HS-5 (cell line): ENCODE data around the gene UQCC2.

ENCODE experiments used
- DNase-seq: peaks from one replicate; pipeline ENCODE4 v3.0.0-alpha.2; 2012; ENCODE audit warnings: low read depth

UQCC2 gene

DNA sequence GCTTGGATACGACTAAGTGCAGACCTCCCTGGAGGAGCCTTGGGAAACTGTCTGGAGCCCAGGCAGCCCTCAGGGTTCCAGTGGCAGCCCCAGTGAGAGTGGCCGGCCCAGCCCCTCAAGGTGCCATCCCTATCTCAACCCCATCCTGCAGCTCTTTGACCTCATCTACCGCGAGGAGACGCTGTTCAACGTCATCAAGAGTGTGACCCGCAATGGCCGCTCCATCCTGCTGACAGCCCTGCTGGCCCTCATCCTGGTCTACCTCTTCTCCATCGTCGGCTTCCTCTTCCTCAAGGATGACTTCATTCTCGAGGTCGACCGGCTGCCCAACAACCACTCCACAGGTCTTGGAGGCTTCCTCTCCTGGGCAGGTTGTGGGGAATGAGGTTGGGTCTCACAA, 20.7 kb downstream of the UQCC2 start:
- DNase-seq, result no peak

DNA sequence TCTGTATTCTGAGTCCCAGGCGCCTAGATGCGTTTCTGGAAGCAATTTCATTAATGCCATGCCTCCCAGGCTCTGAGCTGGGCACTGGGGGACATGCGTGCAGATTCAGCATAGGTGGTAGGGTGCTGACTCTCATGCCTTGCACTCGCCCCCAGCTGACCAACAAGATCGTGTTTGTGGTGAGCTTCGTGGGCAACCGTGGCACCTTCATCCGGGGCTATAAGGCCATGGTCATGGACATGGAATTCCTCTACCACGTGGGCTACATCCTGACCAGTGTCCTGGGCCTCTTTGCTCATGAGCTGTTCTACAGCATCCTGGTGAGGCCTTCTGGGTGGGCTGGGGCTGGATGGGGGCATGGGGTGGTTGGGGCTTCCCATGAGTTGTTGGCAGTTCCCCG, 21.6 kb downstream of the UQCC2 start:
- DNase-seq, result no peak

DNA sequence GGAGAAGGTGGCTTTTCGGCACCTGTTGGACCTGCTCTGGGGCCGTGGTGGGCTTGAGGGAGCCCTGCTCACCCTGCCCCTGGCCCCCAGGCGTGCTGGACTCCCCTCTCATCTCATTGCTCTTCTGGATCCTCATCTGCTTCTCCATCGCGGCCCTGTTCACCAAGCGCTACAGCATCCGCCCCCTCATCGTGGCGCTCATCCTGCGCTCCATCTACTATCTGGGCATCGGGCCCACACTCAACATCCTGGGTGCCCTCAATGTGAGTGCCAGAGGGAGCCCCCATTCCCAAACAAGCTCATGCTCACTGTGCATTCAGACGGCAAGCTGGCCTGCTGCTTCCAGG, 22.4 kb downstream of the UQCC2 start:
- DNase-seq, result no peak

DNA sequence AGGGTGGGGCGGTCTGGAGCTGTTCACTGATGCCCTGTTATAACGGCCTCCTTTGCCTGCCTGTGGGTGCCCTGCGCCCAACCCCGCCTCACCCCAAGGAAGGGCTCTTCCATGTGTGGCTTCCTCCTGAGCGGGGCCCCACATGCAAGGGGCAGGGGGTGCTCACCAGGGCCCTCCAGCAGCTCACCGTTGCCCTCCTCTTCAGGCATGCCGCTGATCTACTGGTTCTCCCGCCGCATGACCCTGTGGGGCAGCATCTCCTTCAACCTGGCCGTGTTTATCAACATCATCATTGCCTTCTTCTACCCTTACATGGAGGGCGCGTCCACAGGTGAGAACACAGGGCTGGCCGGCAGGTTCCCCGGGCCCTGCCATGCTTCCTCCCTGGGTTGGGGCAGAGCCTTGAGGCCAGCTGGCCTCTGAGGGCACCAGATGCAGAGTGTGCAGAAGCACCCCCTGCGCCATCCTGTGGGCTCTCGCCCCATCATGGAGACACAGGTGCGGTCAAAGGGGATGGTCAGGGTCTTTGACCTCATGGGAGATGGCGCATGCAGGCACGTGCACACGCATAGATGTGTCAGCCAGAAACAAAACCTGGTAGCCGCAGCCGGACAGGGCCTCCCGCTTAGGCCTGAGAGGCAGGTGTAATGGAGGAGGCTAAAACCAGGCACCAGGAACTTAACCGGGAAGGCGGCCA, 22.9 kb downstream of the UQCC2 start:
- DNase-seq, result no peak

DNA sequence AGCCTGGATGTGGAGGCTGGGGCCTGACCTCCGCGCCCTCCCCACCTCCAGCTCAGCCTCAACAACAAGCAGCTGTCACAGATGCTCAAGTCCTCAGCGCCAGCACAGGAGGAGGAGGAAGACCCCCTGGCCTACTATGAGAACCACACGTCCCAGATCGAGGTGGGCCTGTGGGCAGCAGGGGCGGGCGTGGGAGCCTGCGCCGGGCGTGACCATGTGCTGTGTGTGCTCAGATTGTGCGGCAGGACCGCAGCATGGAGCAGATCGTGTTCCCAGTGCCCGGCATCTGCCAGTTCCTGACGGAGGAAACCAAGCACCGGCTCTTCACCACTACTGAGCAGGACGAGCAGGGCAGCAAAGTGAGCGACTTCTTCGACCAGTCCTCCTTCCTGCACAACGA, 23.5 kb downstream of the UQCC2 start:
- no peak for DNase-seq

DNA sequence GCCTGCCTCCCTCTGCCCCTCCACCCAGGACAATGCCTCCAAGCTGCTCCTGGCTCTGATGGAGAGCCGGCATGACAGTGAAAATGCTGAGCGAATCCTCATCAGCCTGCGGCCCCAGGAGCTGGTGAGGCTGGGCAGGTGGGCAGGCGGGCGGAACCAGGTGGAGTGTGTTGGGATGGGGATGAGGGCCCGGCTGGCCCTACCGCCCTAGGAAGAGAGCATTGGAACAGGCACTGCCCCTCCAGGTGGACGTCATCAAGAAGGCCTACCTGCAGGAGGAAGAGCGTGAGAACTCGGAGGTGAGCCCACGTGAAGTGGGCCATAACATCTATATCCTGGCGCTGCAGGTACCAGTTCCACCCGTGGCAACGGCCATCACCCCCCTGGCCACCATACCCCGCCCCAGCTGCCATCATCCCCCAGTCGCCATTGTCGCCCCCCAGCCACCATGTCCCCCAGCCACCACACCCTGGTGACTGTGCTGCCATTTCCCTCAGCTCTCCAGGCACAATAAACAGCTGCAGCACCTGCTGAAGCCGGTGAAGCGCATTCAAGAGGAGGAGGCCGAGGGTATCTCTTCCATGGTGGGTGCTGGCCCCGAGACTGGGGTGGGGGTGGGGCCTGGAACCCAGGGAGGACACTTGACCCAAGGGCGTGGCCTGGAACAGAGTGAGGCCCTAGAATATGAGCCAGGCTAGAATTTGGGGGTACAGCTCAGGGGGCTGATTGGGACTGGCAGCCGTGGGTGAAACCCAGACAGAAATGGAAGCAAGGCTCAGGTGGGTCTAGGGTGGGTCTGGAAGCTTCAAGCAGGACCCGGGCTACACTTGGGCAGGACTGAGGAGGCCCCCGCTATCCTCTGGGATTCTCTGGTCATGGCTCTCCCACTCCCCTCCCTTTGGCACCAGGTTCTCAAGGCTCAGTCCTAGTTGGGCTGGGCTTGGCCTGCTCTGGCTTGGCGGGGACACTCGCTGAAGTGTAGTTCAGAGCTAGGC, 24.2 kb downstream of the UQCC2 start:
- no peak for DNase-seq

DNA sequence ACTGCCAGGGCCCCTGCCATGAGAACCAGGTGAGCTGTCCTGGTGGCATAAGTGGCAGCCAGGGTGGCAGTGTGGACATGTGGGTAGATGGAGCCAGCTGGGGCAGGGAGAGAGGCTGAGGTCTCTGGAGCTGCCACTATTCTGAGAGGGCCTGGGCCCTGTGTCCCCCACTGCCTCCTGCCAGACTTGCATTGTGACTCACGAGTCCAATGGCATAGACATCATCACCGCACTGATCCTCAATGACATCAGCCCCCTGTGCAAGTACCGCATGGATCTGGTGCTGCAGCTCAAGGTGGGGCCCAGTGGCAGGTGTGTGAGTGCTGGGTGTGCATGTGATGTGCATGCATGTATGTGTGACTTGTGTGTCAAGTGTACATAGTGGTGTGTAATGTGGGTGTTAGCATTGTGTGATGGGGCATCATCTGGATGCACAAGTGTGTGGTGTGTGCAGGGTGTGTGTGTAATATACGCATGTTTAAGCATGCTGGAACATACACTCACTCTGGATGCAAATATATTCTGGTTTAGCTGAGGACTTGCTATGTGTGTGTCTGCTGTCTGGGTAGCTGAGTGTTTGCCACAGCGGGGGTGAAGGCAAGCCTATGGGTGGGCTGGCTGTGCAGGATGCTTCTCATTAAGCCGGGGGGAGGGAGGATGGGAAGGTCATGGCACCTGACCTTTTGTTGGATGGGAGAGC, 25.1 kb downstream of the UQCC2 start:
- no peak for DNase-seq

DNA sequence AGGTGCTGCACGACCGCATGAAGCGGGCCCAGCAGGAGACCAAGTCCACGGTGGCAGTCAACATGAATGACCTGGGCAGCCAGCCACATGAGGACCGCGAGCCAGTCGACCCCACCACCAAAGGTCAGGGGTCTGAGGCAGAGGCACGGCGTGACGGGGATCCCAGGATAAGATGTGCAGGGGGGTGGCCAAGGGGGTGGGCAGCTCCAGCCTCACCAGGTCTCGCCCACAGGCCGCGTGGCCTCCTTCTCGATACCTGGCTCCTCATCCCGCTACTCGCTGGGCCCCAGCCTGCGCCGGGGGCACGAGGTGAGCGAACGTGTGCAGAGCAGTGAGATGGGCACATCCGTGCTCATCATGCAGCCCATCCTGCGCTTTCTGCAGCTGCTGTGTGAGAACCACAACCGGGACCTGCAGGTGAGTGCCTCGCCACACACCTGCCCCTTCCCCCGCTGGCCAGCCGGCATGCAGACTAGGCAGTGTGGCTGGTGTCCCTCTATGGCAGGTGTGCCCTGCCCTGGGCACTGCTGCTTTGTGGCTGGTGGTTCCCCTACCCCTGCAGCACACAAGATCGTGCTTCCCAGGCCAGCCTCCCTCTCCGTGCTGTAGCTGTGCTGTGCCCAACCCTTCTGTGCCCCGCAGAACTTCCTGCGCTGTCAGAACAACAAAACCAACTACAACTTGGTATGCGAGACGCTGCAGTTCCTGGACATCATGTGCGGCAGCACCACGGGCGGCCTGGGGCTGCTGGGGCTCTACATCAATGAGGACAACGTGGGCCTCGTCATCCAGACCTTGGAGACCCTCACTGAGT, 25.9 kb downstream of the UQCC2 start:
- DNase-seq, result no peak

DNA sequence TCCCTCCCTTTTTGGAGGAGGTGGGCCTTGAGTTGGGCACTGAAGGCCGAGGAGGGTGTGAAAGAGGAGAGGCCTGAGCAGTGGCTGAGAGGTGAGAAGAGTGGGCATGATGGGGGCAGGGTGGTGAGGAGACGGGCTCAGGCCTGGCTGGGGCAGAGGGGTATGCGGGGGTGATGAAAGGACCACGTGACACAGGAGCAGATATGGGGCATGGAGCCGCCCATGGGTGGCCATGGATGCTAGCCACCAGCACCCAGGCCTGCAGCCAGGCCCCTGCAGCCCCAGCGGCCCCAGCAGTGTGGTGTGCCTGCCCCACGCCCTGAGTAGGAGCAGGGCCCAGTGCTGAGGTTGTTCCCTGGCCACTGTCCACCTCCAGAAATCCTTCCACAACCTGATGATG, 26.5 kb downstream of the UQCC2 start:
- no peak for DNase-seq

DNA sequence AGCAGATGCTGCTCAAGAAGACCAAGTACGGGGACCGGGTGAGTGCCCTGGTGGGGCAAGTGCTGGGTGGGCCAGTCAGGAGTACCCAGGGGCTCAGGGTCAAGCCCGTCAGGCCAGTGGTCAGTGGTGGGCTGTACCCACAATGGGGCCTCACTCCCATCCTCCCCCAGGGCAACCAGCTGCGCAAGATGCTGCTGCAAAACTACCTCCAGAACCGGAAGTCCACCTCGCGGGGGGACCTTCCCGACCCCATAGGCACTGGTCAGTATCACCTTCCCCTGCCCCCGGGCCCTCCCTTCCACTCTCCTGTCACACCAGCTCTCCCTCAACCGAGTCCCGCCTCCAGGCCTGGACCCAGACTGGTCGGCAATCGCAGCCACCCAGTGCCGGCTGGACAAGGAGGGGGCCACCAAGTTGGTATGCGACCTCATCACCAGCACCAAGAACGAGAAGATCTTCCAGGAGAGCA, 27.0 kb downstream of the UQCC2 start:
- no peak for DNase-seq

DNA sequence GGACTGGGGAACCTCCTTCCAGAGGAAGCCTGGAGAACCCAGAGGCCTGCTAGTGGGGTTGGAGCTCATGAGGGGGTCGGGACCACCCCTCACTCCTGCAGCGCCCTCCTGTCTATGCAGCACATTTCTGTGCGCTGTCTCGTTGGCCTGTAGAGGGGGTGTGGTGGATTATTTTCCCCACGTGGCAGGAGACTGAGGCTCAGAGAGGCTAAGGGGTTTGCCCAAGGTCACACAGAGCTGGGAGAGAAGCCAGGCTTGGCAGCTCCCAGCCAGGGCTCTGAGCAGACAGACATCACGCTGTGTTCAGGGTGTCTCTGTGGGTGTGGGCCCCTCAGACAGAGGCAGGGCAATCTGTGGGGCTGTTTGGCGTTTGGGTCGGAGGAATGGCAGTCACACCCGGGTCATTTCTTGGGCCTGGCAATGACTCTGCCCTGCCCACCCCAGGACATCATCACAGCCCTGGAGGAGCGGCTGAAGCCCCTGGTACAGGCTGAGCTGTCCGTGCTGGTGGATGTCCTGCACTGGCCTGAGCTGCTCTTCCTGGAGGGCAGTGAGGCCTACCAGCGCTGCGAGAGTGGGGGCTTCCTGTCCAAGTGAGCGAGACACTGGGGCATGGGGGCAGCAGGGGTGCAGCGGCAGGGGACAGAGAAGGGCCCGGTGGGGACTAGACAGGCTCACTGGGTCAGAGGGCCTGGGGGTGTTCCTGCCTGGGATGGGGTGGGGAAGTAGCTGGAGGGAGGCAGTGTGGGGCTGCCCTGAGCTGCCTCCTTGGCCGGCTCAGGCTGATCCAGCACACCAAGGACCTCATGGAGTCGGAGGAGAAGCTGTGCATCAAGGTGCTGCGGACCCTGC, 27.7 kb downstream of the UQCC2 start:
- DNase-seq, result no peak

DNA sequence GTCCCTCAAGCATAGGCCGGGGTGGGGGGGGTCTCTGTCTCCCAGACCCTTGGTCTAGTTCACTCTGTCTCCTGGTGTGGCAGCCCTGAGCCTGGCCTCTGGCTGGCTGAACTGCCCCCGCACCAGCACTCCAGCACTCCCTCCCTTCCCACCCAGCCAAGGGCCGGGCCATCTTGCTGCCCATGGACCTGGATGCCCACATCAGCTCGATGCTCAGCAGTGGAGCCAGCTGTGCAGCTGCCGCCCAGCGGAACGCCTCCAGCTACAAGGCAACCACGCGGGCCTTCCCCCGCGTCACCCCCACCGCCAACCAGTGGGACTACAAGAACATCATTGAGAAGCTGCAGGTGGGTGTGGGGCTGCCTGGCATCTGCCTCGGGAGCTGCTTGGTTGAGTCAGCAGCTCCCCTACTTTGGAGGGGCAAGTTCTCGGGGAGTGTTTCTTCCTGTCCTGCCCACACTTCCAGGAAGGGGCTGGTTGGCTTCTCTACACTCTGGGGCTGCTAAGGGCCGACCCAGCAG, 28.4 kb downstream of the UQCC2 start:
- DNase-seq, result no peak

DNA sequence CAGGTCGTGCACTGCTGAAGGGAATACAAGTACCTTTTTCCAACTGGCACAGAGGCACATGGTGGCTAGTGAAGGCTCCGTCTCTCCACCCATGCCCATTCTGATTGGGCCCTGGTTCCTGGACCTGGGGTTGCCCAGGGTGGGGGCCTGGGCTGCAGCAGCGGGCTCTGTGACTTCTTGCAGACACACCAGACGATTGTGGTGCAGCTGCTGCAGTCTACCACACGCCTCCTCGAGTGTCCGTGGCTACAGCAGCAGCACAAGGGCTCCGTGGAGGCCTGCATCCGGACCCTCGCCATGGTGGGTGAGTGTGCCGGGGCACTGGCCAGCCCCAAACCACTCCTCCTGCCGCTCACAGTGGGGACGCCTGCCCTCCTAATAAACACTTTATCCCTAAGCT, 29.2 kb downstream of the UQCC2 start:
- DNase-seq, result no peak

DNA sequence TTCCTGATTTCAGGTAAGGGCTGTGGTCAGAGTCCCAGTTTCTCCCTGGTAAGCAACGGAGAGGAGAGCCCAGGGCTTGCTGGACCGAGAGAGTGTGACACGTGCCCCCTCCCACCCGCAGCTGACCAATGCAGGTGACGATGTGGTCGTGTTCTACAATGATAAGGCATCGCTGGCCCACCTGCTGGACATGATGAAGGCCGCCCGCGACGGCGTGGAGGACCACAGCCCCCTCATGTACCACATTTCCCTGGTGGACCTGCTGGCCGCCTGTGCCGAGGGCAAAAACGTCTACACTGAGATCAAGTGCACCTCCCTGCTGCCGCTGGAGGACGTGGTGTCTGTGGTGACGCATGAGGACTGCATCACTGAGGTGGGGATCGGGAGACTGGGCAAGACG, 31.7 kb downstream of the UQCC2 start:
- no peak for DNase-seq

DNA sequence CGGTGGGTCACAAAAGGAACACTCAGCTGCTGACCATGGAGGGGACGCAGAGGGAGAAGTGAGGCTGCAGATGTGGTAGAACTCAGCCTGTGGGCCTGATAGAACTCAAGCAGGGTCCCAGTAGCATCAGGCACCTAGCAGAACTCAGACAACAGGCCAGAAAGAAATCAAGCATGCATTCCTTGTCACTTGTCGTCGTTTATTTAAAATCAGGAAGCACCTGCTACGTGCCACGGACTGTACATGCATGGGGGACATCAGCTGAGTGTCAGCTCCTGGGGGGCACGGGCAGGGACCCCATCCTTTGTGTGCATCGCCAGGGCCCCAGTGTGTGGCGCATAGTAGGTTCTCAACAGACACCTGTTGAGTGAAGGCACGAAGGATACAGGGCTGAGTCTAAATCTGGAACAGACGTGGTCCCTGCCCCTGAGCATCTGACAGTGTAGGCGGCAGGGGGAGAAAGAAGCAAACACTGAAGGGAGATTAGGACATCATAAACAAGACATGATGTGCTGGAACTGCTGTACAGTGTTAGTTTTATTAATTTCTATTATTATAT, 32.5 kb downstream of the UQCC2 start:
- no peak for DNase-seq

DNA sequence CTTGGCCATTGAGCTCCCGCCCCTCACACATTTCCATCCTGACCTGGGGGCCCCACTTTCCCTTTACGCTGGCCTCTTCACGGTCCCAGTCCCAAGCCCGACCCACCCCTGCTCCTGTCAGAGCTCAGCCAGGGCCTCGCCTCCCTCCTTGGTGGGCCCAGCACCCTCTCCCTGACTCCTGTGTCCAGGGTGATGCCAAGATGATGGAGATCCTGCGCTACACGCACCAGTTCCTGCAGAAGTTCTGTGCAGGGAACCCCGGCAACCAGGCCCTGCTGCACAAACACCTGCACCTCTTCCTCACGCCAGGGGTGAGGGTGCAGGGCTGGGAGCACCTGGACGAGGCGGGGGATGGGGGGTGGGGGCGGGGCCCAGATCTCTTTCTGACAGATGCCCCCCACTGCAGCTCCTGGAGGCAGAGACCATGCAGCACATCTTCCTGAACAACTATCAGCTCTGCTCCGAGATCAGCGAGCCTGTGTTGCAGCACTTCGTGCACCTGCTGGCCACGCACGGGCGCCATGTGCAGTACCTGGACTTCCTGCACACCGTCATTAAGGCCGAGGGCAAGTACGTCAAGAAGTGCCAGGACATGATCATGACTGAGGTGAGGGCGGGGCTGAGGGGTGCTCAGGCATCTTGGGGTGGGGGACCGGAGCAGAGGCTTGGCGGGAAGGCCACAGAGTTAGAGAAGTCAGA, 33.1 kb downstream of the UQCC2 start:
- DNase-seq, result no peak

DNA sequence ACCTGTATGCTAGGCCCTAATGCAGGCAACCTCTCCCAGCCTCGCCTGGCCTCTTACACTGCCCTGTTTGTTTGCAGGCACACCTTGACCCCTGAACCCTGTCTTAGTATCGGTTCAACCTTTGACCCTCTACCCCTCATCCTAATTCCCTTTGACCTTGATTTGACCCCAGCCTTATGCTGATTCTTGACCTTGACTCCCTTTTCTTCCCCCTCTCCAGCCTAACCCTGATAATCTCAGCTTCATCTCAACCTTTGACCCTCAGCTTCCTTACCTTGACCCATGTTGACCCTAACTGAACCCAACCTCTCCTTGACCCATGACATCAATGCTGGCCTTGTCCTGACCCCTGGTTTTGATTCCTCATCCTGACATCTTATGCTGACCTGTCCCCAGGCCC, 33.8 kb downstream of the UQCC2 start:
- no peak for DNase-seq

DNA sequence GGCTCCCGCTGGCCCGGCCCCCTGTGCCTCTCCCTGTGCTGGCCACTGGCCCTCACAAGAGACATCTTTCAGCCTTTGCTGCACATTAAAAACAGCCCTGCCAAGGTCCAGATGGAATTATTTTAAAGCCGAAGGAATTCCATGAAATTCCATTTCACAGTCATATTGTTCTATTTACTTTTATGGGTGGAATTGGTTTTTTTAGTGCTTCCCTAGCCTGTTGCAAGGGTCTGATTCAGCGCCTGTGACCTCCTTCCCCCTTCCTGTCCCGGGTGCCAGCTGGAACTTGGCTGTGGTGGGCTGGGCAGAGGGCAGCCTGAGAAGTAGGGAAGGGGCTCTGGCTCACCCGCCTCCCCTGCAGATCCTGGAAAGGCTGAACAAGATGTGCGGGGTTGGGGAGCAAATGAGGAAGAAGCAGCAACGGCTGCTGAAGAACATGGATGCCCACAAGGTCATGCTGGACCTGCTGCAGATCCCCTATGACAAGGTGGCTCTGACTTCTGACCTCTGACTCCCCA, 34.3 kb downstream of the UQCC2 start:
- peak; percentile 37 for DNase-seq

DNA sequence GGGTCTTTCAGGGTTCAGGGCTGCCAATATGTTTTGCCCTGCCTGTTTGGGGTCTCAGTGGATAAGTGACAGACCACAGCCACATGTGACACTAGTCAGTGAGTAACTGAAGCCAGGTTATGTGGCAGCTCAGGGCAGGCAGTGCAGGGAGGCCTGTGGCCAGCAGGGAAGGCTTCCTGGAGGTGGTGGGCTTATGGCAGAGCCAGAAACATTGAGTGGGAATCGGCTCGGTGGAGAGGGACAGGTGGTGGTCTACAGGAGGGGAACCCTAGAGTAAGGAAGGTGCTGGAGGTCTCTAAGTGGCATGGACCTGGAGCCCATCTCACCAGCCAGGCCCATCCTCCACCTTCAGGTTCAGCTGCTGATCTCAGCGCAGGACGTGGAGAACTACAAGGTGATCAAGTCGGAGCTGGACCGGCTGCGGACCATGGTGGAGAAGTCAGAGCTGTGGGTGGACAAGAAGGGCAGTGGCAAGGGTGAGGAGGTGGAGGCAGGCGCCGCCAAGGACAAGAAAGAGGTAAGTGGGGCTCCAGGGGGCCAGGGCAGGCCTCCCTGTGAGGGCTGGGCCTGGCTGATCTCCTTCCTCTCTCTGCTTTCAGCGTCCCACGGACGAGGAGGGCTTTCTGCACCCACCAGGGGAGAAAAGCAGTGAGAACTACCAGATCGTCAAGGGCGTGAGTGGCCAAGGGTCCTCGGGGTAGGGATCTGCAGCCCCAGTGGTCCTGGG, 34.9 kb downstream of the UQCC2 start:
- DNase-seq, result no peak
